Measurements from ENCODE around the gene EXOC4.

EXOC4 gene

GRCh38 chr7:133704453-133704852, 451.6 kb downstream of the EXOC4 start:
- DNase-seq (ENCODE audit: low spot score), result no peak

GRCh38 chr7:133705596-133705995, 452.7 kb downstream of the EXOC4 start:
- DNase-seq (ENCODE audit: low spot score), result no peak

GRCh38 chr7:133706016-133706415, 453.1 kb downstream of the EXOC4 start:
- no peak for DNase-seq (ENCODE audit: low spot score)

- no peak for DNase-seq (ENCODE audit: low spot score)
Observed at GRCh38 chr7:133709036-133709880, 456.4 kb downstream of the EXOC4 start.

GRCh38 chr7:133712544-133712943, 459.7 kb downstream of the EXOC4 start:
- no peak for DNase-seq (ENCODE audit: low spot score)

- no peak for DNase-seq (ENCODE audit: low spot score)
Observed at GRCh38 chr7:133714654-133715053, 461.8 kb downstream of the EXOC4 start.

- DNase-seq (ENCODE audit: low spot score), result no peak
Observed at GRCh38 chr7:133718131-133718530, 465.3 kb downstream of the EXOC4 start.

- no peak for DNase-seq (ENCODE audit: low spot score)
Observed at GRCh38 chr7:133723044-133723443, 470.2 kb downstream of the EXOC4 start.

- DNase-seq (ENCODE audit: low spot score), result no peak
Observed at GRCh38 chr7:133724148-133724547, 471.3 kb downstream of the EXOC4 start.

- DNase-seq (ENCODE audit: low spot score), result no peak
Observed at GRCh38 chr7:133724694-133725093, 471.8 kb downstream of the EXOC4 start.

GRCh38 chr7:133727476-133728214, 474.8 kb downstream of the EXOC4 start:
- DNase-seq (ENCODE audit: low spot score), result no peak

GRCh38 chr7:133730360-133730759, 477.5 kb downstream of the EXOC4 start:
- DNase-seq (ENCODE audit: low spot score), result no peak

- DNase-seq (ENCODE audit: low spot score), result no peak
Observed at GRCh38 chr7:133733401-133733800, 480.5 kb downstream of the EXOC4 start.

GRCh38 chr7:133735222-133735621, 482.3 kb downstream of the EXOC4 start:
- DNase-seq (ENCODE audit: low spot score), result no peak

- no peak for DNase-seq (ENCODE audit: low spot score)
Observed at GRCh38 chr7:133739817-133740216, 486.9 kb downstream of the EXOC4 start.

GRCh38 chr7:133741078-133741477, 488.2 kb downstream of the EXOC4 start:
- no peak for DNase-seq (ENCODE audit: low spot score)

- DNase-seq (ENCODE audit: low spot score), result no peak
Observed at GRCh38 chr7:133741703-133742102, 488.8 kb downstream of the EXOC4 start.

GRCh38 chr7:133742709-133743538, 490.0 kb downstream of the EXOC4 start:
- DNase-seq (ENCODE audit: low spot score), result peak; percentile 11

GRCh38 chr7:133744451-133744850, 491.6 kb downstream of the EXOC4 start:
- no peak for DNase-seq (ENCODE audit: low spot score)

- no peak for DNase-seq (ENCODE audit: low spot score)
Observed at GRCh38 chr7:133746305-133746704, 493.4 kb downstream of the EXOC4 start.

GRCh38 chr7:133746847-133747246, 494.0 kb downstream of the EXOC4 start:
- no peak for DNase-seq (ENCODE audit: low spot score)

Measured in pons (tissue), 1 donor.